Retinal pigment epithelial cell (primary cell): ENCODE data around the gene SLC35F3.

Experiments used
- DNase-seq: peaks from one replicate; pipeline ENCODE4 v3.0.0-alpha.2; 2010; ENCODE audit warnings: low read depth
- H3K4me3 ChIP-seq: 2 replicates; pipeline ENCODE4 v1.5.1; 2011; ENCODE audit warnings: mild to moderate bottlenecking, low read length, control low read depth, moderate library complexity
- TF ChIP-seq, protein P1 (sequence below): conservative IDR thresholded peaks from 2 replicates; pipeline ENCODE4 v1.5.1; 2011; ENCODE audit warnings: low read depth, low read length, control low read depth, inconsistent platforms

Gene SLC35F3

DNA sequence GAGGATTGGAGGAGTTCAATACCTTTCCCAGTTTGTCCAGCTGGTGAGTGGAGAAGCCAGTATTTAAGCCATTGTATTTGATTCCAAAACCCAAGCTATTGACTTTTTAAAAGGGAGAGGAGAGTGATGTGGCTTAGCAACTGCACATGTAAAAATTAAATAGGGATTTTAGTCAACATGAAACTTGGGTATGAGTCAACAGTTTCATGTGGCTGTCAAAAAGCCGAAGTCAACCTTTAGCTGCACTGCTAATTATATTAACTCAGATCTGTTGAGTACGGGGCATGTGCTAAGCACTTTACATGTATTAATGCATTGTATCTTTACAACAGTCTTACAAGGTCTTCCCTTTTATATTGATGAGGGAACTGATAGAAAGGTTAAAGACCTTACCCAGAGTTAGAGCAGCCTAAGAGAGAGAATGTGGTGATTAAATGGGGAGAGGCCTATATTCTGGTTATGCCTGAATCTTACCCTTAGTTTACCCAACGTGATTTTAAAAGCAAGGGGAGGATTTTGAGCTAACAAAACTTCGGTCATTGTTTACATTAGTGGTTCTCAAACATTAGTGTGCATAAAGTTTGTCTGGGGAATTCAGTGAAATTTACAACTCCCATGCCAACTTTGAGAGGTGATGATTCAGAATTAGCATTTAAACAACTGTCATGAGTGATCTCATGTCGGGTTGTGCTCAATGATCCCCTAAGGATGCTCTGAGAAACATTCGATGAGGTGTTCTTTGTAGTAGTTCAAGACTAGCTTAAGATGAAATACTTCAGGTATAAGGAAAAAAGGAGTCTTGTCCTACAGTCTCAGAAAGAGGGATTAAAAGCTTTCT lies 6.9 kb upstream of the SLC35F3 start:
- TF ChIP-seq, protein P1, sequence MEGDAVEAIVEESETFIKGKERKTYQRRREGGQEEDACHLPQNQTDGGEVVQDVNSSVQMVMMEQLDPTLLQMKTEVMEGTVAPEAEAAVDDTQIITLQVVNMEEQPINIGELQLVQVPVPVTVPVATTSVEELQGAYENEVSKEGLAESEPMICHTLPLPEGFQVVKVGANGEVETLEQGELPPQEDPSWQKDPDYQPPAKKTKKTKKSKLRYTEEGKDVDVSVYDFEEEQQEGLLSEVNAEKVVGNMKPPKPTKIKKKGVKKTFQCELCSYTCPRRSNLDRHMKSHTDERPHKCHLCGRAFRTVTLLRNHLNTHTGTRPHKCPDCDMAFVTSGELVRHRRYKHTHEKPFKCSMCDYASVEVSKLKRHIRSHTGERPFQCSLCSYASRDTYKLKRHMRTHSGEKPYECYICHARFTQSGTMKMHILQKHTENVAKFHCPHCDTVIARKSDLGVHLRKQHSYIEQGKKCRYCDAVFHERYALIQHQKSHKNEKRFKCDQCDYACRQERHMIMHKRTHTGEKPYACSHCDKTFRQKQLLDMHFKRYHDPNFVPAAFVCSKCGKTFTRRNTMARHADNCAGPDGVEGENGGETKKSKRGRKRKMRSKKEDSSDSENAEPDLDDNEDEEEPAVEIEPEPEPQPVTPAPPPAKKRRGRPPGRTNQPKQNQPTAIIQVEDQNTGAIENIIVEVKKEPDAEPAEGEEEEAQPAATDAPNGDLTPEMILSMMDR: no peak
- DNase-seq: no peak
- H3K4me3 ChIP-seq: no peak overlapping the region

DNA sequence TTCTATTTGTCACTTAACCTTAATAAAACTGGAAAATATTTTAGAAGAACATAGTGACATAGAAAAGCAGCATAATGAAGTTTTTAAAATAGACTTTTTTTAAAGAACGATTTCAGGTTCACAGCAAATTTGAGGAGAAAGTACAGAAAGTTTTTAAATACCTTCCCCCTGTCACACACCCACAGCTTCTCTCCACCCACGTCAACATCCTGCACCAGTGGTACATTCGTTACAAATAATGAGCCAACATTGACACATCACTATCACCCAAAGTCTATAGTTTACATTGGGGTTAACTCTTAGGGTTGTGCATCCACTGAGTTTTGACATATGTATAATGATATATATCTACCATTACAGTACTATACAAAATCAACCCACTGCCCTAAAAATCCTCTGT lies 3.0 kb upstream of the SLC35F3 start:
- TF ChIP-seq, protein P1: no peak
- no peak for DNase-seq
- no peak overlapping the region for H3K4me3 ChIP-seq

DNA sequence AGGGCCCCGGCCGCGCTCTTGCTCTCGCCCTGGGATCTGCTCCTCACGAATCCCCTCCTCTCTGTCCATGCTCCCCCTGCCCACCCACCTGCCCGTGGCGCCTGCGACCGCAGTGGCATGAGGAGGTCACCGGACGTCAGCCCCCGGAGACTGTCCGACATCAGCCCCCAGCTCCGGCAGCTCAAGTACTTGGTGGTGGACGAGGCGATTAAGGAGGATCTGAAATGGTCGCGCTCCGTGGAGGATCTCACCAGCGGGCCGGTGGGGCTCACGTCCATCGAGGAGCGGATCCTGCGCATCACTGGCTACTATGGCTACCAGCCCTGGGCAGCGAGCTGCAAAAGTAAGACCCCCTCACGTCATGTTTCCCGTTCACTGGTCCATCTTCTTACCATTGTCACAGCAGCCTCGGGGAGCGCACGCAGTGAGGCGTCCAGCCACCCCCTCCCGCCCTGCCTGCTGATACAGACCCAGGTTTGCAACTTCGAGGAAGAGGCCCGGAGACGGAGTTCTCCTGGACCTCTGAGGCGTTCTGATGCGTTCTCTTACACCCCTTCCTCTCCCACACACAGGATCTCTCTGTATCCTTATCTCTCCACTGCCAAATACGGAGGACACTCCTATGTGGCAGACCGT lies 1.1 kb downstream of the SLC35F3 start:
- DNase-seq: no peak
- peak overlapping the region; percentile 39 for H3K4me3 ChIP-seq
- TF ChIP-seq, protein P1: no peak

DNA sequence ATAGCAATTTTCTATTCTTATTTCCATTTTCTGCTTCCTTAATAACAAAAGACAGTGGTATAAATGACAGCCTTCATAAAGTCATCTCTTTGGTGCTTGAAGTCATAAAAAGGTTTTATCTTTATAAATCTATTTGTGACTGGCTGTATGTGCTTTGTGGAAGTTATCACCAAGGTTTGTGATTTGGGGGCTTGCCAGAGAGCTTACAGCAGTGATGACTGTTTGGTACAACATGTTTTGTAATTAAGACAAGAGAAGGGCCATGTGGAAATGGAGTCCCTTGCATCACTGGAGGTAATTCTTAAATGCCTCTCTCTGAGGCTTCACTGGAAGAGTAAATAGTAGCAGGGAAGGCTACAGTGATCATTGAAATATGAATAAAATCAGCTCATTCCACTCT lies 2.7 kb downstream of the SLC35F3 start:
- no peak for DNase-seq
- TF ChIP-seq, protein P1: no peak
- no peak overlapping the region for H3K4me3 ChIP-seq

DNA sequence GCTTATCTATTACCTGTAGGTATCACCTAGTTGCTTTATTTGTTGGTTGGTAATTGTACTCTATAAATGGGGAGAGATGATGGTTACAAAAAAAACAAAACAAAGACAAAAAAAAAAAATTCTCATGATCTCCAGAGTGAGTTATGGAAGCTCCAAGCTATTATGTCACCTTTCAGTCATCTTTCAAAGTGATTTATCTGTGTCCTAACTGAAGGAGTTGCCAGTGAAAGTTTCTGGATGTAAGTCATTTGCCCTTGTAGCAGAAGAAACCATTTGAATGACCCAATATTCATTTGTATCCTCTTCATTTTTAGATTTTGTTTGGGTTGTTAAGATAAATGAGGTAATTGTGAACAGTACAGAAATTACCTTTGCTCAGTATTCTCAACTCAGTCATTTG lies 3.6 kb downstream of the SLC35F3 start:
- TF ChIP-seq, protein P1: no peak
- no peak for DNase-seq
- H3K4me3 ChIP-seq: no peak overlapping the region

DNA sequence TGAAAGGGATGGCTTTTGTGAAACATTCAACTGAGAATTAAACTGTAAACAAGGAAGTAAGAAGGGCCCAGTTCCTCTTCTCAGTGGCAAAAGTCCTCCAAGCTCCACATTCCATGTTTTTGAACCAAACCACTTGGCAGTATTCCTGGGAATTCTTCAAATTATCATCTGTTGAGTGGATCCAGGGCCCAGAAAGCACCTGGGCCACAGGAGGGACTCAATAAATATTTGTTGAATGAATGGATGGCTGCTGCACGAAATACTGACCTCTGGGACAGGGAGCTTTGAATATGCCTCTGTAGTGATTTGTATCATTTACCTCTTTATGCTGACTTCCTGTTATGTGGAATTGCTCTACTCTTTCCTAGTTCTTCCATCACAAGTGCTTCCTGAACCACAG lies 4.7 kb downstream of the SLC35F3 start:
- DNase-seq: peak; percentile 54
- TF ChIP-seq, protein P1: no peak
- H3K4me3 ChIP-seq: no peak overlapping the region

DNA sequence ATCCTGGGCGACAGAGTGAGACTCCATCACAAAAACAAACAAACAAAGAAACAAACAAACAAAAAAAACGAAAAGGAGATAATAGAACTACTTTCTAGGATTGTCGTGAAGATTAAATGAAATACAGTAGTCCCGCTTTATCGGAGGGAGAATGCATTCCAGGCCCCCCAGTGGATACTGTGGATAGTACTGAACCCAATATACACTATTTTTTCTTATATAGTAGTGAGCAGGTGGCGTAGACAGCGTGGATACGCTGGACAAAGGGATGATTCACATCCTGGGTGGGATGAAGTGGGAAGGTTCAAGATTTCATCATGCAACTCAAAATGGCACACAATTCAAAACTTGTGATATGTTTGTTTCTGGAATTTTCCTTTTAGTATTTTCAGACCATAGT lies 8.0 kb downstream of the SLC35F3 start:
- H3K4me3 ChIP-seq: no peak overlapping the region
- TF ChIP-seq, protein P1: no peak
- DNase-seq: no peak
